Aorta (tissue), 5 donors: ENCODE data around the gene RIIAD1. TPM values are rescaled to one million over a fixed set of nuclear protein-coding genes. Genes with fewer than 3 reads are reported as not detected.

Experiments
- ATAC-seq: fragments of 200-7000 bp; cut with Tn5 transposase; one replicate; pipeline ENCODE4 v1.9.1; 2022; ENCODE audit warnings: moderate library complexity; ENCODE audit not compliant: low FRiP score
- DNase-seq, 2 donors: peaks; one replicate each; pipeline ENCODE4 v3.0.0-alpha.2; 2020
- H3K27ac ChIP-seq, 2 donors: one replicate each; pipeline ENCODE4 v1.5.1; 2013; ENCODE audit warnings: low read length in 2 of 2, mild to moderate bottlenecking in 2 of 2, moderate library complexity in 2 of 2, control low read depth in 1 of 2, inconsistent platforms in 1 of 2, low read depth in 1 of 2
- H3K27me3 ChIP-seq, 2 donors: one replicate each; pipeline ENCODE4 v1.6.1; 2013; ENCODE audit warnings: control low read depth in 1 of 2, low read length in 1 of 2, mild to moderate bottlenecking in 1 of 2, moderate library complexity in 1 of 2; ENCODE audit not compliant: insufficient read depth in 2 of 2, control insufficient read depth in 1 of 2
- H3K36me3 ChIP-seq, 2 donors: one replicate each; pipeline ENCODE4 v1.6.1; 2013; ENCODE audit warnings: control low read depth in 1 of 2, low read length in 1 of 2, mild to moderate bottlenecking in 1 of 2; ENCODE audit not compliant: insufficient read depth in 2 of 2, control insufficient read depth in 1 of 2
- H3K4me1 ChIP-seq, 2 donors: one replicate each; pipeline ENCODE4 v1.6.1; 2013; ENCODE audit warnings: low read length in 2 of 2, control low read depth in 1 of 2, mild to moderate bottlenecking in 1 of 2, moderate library complexity in 1 of 2; ENCODE audit not compliant: insufficient read depth in 2 of 2, control insufficient read depth in 1 of 2
- H3K4me3 ChIP-seq, 2 donors: one replicate each; pipeline ENCODE4 v1.5.1; 2013; ENCODE audit warnings: low read length in 2 of 2, control low read depth in 1 of 2, mild to moderate bottlenecking in 1 of 2
- H3K9me3 ChIP-seq: one replicate; pipeline ENCODE4 v1.6.1; 2013; ENCODE audit warnings: mild to moderate bottlenecking, low read length; ENCODE audit not compliant: control insufficient read depth
- WGBS, 2 donors: extraction: QIAGEN DNeasy Blood & Tissue Kit; methylation state at CpG; one replicate each; pipeline ENCODE4 v1.1.7; 2013; 5-methylcytosine and 5-hydroxymethylcytosine counted together
- intact Hi-C, 2 donors: fragments of 100-400 bp; cut with DNase I; formaldehyde crosslinking; loops; one replicate each; pipeline versions ENCODE4 v1.14.2 to v1.15.0; 2022
- polyA plus RNA-seq, 2 donors: library from polyadenylated mRNA; stranded (reverse); fragments of 200-250 nt; gene quantifications; one replicate each; pipeline ENCODE4 v1.2.3, GENCODE V29; 2013
- total RNA-seq, 2 donors: library from RNA; stranded (reverse); fragmentation: NEBNext Ultra II Directional; extraction: Animal tissue kit (Norgen Biotek cat#: 25700); gene quantifications; one replicate each; pipeline ENCODE4 v1.2.1, GENCODE V29; 2021
- donor health status: healthy with polysubstance abuse.
- donor health status: Bipolar disorder and iron deficiency.
- donor health status: DM: no; HTN: no; CAD: no.
- donor health status: DM: no; HTN: no; CAD: no.
- donor health status: DM: yes; HTN: yes; CAD: no.

The RIIAD1 gene
- total and polyA plus RNA-seq, 4 donors = not detected

- DNase-seq (no peak), ATAC-seq (no peak)
- no peak overlapping the region for H3K4me3 ChIP-seq
- WGBS, 2 donors = 84% methylated on average over 20 to 21 of the region's 21 CpGs
- no peak overlapping the region for H3K27ac ChIP-seq
- no peaks in the 10 kb centered on the region for H3K9me3 ChIP-seq
- H3K27me3 ChIP-seq = no peaks in the 10 kb centered on the region
- H3K4me1 ChIP-seq = no peaks in the 10 kb centered on the region
- intact Hi-C loops = no loop called here
- H3K36me3 ChIP-seq = no peaks in the 10 kb centered on the region
Observed at GRCh38 chr1:151706464-151707415, 14.6 kb upstream of the RIIAD1 start.

GRCh38 chr1:151707541-151708065, 13.7 kb upstream of the RIIAD1 start:
- H3K27me3 ChIP-seq = no peaks in the 10 kb centered on the region
- H3K27ac ChIP-seq = no peak overlapping the region
- no peaks in the 10 kb centered on the region for H3K36me3 ChIP-seq
- ATAC-seq (no peak), DNase-seq (no peak)
- H3K9me3 ChIP-seq = no peaks in the 10 kb centered on the region
- WGBS, 2 donors = 90% methylated on average over 14 to 15 of the region's 15 CpGs
- intact Hi-C loops = no loop called here
- no peaks in the 10 kb centered on the region for H3K4me1 ChIP-seq
- no peak overlapping the region for H3K4me3 ChIP-seq

- no peak overlapping the region for H3K27ac ChIP-seq
- no peak for ATAC-seq
- no peaks in the 10 kb centered on the region for H3K36me3 ChIP-seq
- intact Hi-C loops = no loop called here
- WGBS, 2 donors = 78 to 79% methylated on average over 15 of the region's 15 CpGs
- H3K9me3 ChIP-seq = no peaks in the 10 kb centered on the region
- no peak overlapping the region for H3K4me3 ChIP-seq
- DNase-seq = no peak
- no peaks in the 10 kb centered on the region for H3K4me1 ChIP-seq
- no peaks in the 10 kb centered on the region for H3K27me3 ChIP-seq
Observed at GRCh38 chr1:151708891-151709290, 12.4 kb upstream of the RIIAD1 start.

- Histone ChIP-seq H3K27me3 (no peaks in the 10 kb centered on the region), H3K36me3 (no peaks in the 10 kb centered on the region), H3K27ac (no peak overlapping the region), H3K9me3 (no peaks in the 10 kb centered on the region), H3K4me3 (no peak overlapping the region), H3K4me1 (no peaks in the 10 kb centered on the region)
- no peak for DNase-seq
- 33% methylated on average over 15 of the region's 15 CpGs for WGBS, 2 donors
- no peak for ATAC-seq
- intact Hi-C loops = no loop called here
Observed at GRCh38 chr1:151710187-151710840, 11.0 kb upstream of the RIIAD1 start.

DNA sequence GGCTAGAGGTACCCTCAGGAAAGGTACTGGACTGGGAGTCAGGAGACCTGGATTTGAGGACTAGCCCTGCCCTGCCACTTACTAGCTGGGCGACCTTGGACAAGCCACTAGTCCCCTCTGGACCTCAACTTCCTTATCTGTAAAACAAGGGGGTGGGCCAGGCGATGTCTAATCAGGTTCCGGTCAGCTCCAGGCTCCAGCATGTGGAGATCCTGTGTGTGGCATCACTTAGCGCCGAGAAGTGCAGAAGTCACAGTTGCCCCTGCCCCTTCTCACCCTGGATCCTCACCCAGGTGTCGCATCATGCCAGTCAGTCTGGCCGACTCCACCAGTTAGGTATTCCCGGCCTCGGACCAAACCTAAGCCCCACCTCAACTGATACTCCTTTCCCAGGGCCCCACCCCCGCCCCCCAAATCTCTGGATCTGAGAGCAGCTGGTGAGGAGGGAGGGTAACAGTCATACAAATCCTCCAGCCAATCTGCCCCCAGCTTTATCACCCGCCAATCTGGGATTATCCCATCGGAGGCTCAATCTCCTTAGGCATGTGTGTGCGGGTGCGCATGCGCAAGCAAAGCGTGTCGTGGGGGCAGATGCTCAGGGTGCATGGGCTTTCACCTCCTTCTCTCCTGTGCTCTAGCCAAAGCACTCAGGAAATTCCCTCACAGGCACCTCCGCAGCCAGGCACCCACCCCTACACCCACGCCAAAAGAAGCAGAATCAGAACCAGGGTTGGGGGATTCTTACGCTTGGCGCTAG, 10.1 kb upstream of the RIIAD1 start:
- H3K27ac ChIP-seq = no peak overlapping the region
- no peaks in the 10 kb centered on the region for H3K9me3 ChIP-seq
- no peaks in the 10 kb centered on the region for H3K4me1 ChIP-seq
- no peak overlapping the region for H3K4me3 ChIP-seq
- no peak for DNase-seq
- H3K27me3 ChIP-seq = no peaks in the 10 kb centered on the region
- no peaks in the 10 kb centered on the region for H3K36me3 ChIP-seq
- 79 to 80% methylated on average over 21 of the region's 21 CpGs for WGBS, 2 donors
- ATAC-seq = no peak
- intact Hi-C loops = no loop called here

- no peaks in the 10 kb centered on the region for H3K36me3 ChIP-seq
- no peaks in the 10 kb centered on the region for H3K4me1 ChIP-seq
- H3K27ac ChIP-seq = no peak overlapping the region
- intact Hi-C loops = no loop called here
- DNase-seq = no peak
- no peak overlapping the region for H3K4me3 ChIP-seq
- no peaks in the 10 kb centered on the region for H3K27me3 ChIP-seq
- ATAC-seq = no peak
- WGBS, 2 donors = 64 to 68% methylated on average over 10 of the region's 10 CpGs
- H3K9me3 ChIP-seq = no peaks in the 10 kb centered on the region
Observed at GRCh38 chr1:151711951-151712350, 9.4 kb upstream of the RIIAD1 start.

DNA sequence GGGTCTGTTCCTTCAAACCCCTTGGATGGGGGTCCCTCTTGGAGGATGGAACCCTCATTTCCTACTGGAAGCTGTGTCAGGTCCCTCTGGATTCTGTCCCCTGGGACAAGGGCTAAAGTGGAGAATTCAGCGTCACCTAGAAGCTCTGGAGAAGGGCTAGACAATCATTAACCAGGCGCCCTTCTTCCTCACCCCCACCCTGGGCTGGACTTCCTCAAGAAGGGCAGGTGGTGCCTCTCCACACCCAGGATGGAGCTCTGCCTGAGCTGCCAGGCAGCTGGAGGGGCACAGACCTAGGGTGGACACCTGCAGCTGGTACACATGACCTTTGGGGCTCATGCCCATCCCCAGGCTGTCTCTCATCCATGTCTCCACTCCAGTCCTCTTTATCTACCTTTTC, 8.3 kb upstream of the RIIAD1 start:
- no peak overlapping the region for H3K27ac ChIP-seq
- H3K9me3 ChIP-seq = no peaks in the 10 kb centered on the region
- no peak overlapping the region for H3K4me3 ChIP-seq
- H3K36me3 ChIP-seq = no peaks in the 10 kb centered on the region
- ATAC-seq = no peak
- intact Hi-C loops = no loop called here
- no peaks in the 10 kb centered on the region for H3K4me1 ChIP-seq
- WGBS, 2 donors = 81 to 90% methylated on average over 2 of the region's 2 CpGs
- H3K27me3 ChIP-seq = no peaks in the 10 kb centered on the region
- DNase-seq = no peak

- Histone ChIP-seq H3K4me3 (no peak overlapping the region), H3K27me3 (no peaks in the 10 kb centered on the region), H3K27ac (no peak overlapping the region), H3K9me3 (no peaks in the 10 kb centered on the region), H3K36me3 (no peaks in the 10 kb centered on the region), H3K4me1 (no peaks in the 10 kb centered on the region)
- ATAC-seq (no peak), DNase-seq (no peak)
- 76 to 84% methylated on average over 2 of the region's 2 CpGs for whole genome bisulfite sequencing, 2 donors
- intact Hi-C loops = no loop called here
Observed at GRCh38 chr1:151713874-151714273, 7.4 kb upstream of the RIIAD1 start.
